SK-N-DZ (cell line): Measurements from ENCODE around the gene NFIA.
A peak's percentile ranks its signal among the peaks of the same experiment; 100 is the strongest.
"Not testable (repeated sequence)": the region's sequence is repeated elsewhere in the genome, so short reads cannot be mapped to it uniquely, and the experiment has no call there.

Source experiments
- DNase-seq: peaks from one replicate; pipeline ENCODE4 v3.0.0-alpha.2; 2015; ENCODE audit warnings: low spot score

NFIA gene

GRCh38 chr1:61126843-61127242 is 44.5 kb downstream of the NFIA start:
- not testable (repeated sequence) for DNase-seq

GRCh38 chr1:61130338-61131000 is 48.1 kb downstream of the NFIA start:
- no peak for DNase-seq

- no peak for DNase-seq
Observed at GRCh38 chr1:61131248-61131647, 48.9 kb downstream of the NFIA start.

- DNase-seq: no peak
Observed at GRCh38 chr1:61131716-61132115, 49.4 kb downstream of the NFIA start.

- no peak for DNase-seq
Observed at GRCh38 chr1:61132176-61132638, 49.8 kb downstream of the NFIA start.

- DNase-seq: no peak
Observed at GRCh38 chr1:61132645-61133334, 50.4 kb downstream of the NFIA start.

- DNase-seq: no peak
Observed at GRCh38 chr1:61133335-61134019, 51.1 kb downstream of the NFIA start.

GRCh38 chr1:61135291-61135690 is 52.9 kb downstream of the NFIA start:
- DNase-seq: no peak

- no peak for DNase-seq
Observed at GRCh38 chr1:61138305-61138704, 55.9 kb downstream of the NFIA start.

- DNase-seq: no peak
Observed at GRCh38 chr1:61138921-61139774, 56.8 kb downstream of the NFIA start.

- DNase-seq: no peak
Observed at GRCh38 chr1:61139775-61140549, 57.6 kb downstream of the NFIA start.

GRCh38 chr1:61140778-61141177 is 58.4 kb downstream of the NFIA start:
- no peak for DNase-seq

GRCh38 chr1:61141288-61142042 is 59.1 kb downstream of the NFIA start:
- DNase-seq: peak; percentile 24

- no peak for DNase-seq
Observed at GRCh38 chr1:61142043-61142440, 59.7 kb downstream of the NFIA start.

- no peak for DNase-seq
Observed at GRCh38 chr1:61142726-61143500, 60.6 kb downstream of the NFIA start.

GRCh38 chr1:61143821-61144424 is 61.6 kb downstream of the NFIA start:
- DNase-seq: no peak

GRCh38 chr1:61149010-61149860 is 66.9 kb downstream of the NFIA start:
- DNase-seq: no peak

- no peak for DNase-seq
Observed at GRCh38 chr1:61151565-61151964, 69.2 kb downstream of the NFIA start.
